Right lobe of liver (tissue), 6 donors: ENCODE measurements around the gene GPR176. TPM values are rescaled to one million over a fixed set of nuclear protein-coding genes. Genes with fewer than 3 reads are reported as not detected.

ENCODE experiments used
- ATAC-seq, 4 donors: fragments of 200-7000 bp; cut with Tn5 transposase; one replicate each; pipeline ENCODE4 v1.9.1; 2020; ENCODE audit warnings: mild to moderate bottlenecking in 4 of 4, moderate library complexity in 4 of 4
- DNase-seq, 3 donors: peaks; one replicate each; pipeline ENCODE4 v3.0.0-alpha.2; 2020
- H3K27ac ChIP-seq, 3 donors: fragments of 200-600 bp; one replicate each; pipeline ENCODE4 v1.8.0; 2022
- H3K27me3 ChIP-seq, 2 donors: fragments of 200-600 bp; one replicate each; pipeline ENCODE4 v1.8.0; 2022
- H3K36me3 ChIP-seq, 4 donors: fragments of 200-600 bp; sonication (generic) in 1 of 4; one replicate each; pipeline versions ENCODE4 v1.5.1 to v1.8.0; 2017 to 2022; ENCODE audit warnings: control low read depth in 1 of 4
- H3K4me1 ChIP-seq, 4 donors: fragments of 200-600 bp; sonication (generic) in 1 of 4; one replicate each; pipeline versions ENCODE4 v1.5.1 to v1.8.0; 2017 to 2022; ENCODE audit warnings: control low read depth in 1 of 4
- H3K4me3 ChIP-seq, 3 donors: fragments of 200-600 bp; one replicate each; pipeline ENCODE4 v1.8.0; 2022
- H3K9me3 ChIP-seq, 4 donors: fragments of 200-600 bp; sonication (generic) in 1 of 4; one replicate each; pipeline versions ENCODE4 v1.5.1 to v1.8.0; 2017 to 2022; ENCODE audit warnings: control low read depth in 1 of 4
- CTCF ChIP-seq, 4 donors: fragments of 200-600 bp in 3 of 4; fragments of 450-650 bp in 1 of 4; IDR thresholded peaks; one replicate each; pipeline versions ENCODE4 v1.5.1 to v1.8.0; 2016 to 2022; ENCODE audit warnings: antibody characterized with exemption in 4 of 4, mild to moderate bottlenecking in 2 of 4
- POLR2A ChIP-seq: fragments of 450-650 bp; IDR thresholded peaks from one replicate; pipeline ENCODE4 v1.6.1; 2017; ENCODE audit warnings: antibody characterized with exemption, mild to moderate bottlenecking
- WGBS: methylation state at CpG from one replicate; pipeline ENCODE4 v1.1.6; 2018; ENCODE audit warnings: low coverage, low lambda C conversion rate; ENCODE audit not compliant: insufficient coverage; ENCODE audit errors: missing lambda C conversion rate; 5-methylcytosine and 5-hydroxymethylcytosine counted together
- intact Hi-C, 2 donors: fragments of 100-400 bp; cut with DNase I; formaldehyde crosslinking; loops; one replicate each; pipeline versions ENCODE4 v1.11.2 to v1.14.1; 2022
- total RNA-seq, 6 experiments: library from RNA; depleted of rRNA in 2 of 6; stranded (reverse); fragments of >200 nt in 2 of 6; fragmentation: NEBNext Ultra II Directional in 3 of 6; extraction: Animal tissue kit (Norgen Biotek cat#: 25700) in 3 of 6; gene quantifications; one replicate each; pipeline versions ENCODE4 v1.1.0 to v1.2.4, GENCODE V29; 2016 to 2023
- donor health status: DM: no; HTN: yes; CAD: no.
- donor health status: DM: no; HTN: no; CAD: no.
- donor health status: DM: no; HTN: no; CAD: no.
- donor health status: DM: no; HTN: yes; CAD: no.
- donor health status: DM: no; HTN: yes; CAD: no.

Gene GPR176
- total RNA-seq, 6 experiments from 2014 or later: 0.59 to 2.1 (median 1.3) TPM

GRCh38 chr15:39947401-39948197, 27.5 kb upstream of the GPR176 start:
- 100% methylated on average over 1 of the region's 1 CpG for WGBS
- H3K4me3 ChIP-seq: no peak overlapping the region
- H3K36me3 ChIP-seq: peaks cover 0 to 26% (median 15%) of the 10 kb centered on the region in 4 donors
- intact Hi-C loops: no loop called here
- no peak for ATAC-seq
- no peak for TF ChIP-seq CTCF (IDR thresholded peaks at IDR 0.05)
- TF ChIP-seq POLR2A: no peak
- no peaks in the 10 kb centered on the region for H3K27me3 ChIP-seq
- H3K4me1 ChIP-seq: no peaks in the 10 kb centered on the region
- no peaks in the 10 kb centered on the region for H3K9me3 ChIP-seq
- no peak for DNase-seq
- H3K27ac ChIP-seq: no peak overlapping the region

GRCh38 chr15:39946862-39947261, 26.8 kb upstream of the GPR176 start:
- TF ChIP-seq POLR2A (no peak), CTCF (IDR thresholded peaks at IDR 0.05) (no peak)
- H3K4me3 ChIP-seq: no peak overlapping the region
- H3K9me3 ChIP-seq: no peaks in the 10 kb centered on the region
- no peak overlapping the region for H3K27ac ChIP-seq
- H3K27me3 ChIP-seq: no peaks in the 10 kb centered on the region
- peaks cover 0 to 26% (median 15%) of the 10 kb centered on the region in 4 donors for H3K36me3 ChIP-seq
- no peak for ATAC-seq
- intact Hi-C loops: no loop called here
- no peak for DNase-seq
- 70% methylated on average over 3 of the region's 3 CpGs for WGBS
- no peaks in the 10 kb centered on the region for H3K4me1 ChIP-seq

- H3K4me1 ChIP-seq: no peaks in the 10 kb centered on the region
- TF ChIP-seq POLR2A (no peak), CTCF (IDR thresholded peaks at IDR 0.05) (no peak)
- peaks cover 0 to 26% (median 15%) of the 10 kb centered on the region in 4 donors for H3K36me3 ChIP-seq
- ATAC-seq: no peak
- H3K9me3 ChIP-seq: no peaks in the 10 kb centered on the region
- WGBS: 80% methylated on average over 2 of the region's 4 CpGs
- intact Hi-C loops: no loop called here
- no peaks in the 10 kb centered on the region for H3K27me3 ChIP-seq
- no peak for DNase-seq
- H3K27ac ChIP-seq: no peak overlapping the region
- H3K4me3 ChIP-seq: no peak overlapping the region
Observed at GRCh38 chr15:39944726-39945125, 24.7 kb upstream of the GPR176 start.

GRCh38 chr15:39942753-39943150, 22.7 kb upstream of the GPR176 start:
- no peaks in the 10 kb centered on the region for H3K4me1 ChIP-seq
- ATAC-seq: no peak
- H3K27ac ChIP-seq: no peak overlapping the region
- H3K36me3 ChIP-seq: peaks cover 0 to 20% (median 15%) of the 10 kb centered on the region in 4 donors
- H3K4me3 ChIP-seq: no peak overlapping the region
- no peaks in the 10 kb centered on the region for H3K27me3 ChIP-seq
- intact Hi-C loops: no loop called here
- TF ChIP-seq CTCF (IDR thresholded peaks at IDR 0.05) (no peak), POLR2A (no peak)
- no peak for DNase-seq
- 96% methylated on average over 3 of the region's 3 CpGs for WGBS
- no peaks in the 10 kb centered on the region for H3K9me3 ChIP-seq
